SK-N-SH treated with all-trans-retinoic acid at 6 μM for 48 hours (cell line): ENCODE measurements around the gene LPP.

ENCODE experiments used
- BACH2 ChIP-seq: fragments of 250-450 bp; sonication (Bioruptor Pico); IDR thresholded peaks from 2 replicates; pipeline ENCODE4 v1.9.0; 2021; ENCODE audit warnings: mild to moderate bottlenecking, borderline replicate concordance
- ESRRG ChIP-seq: fragments of 250-450 bp; sonication (Bioruptor Pico); IDR thresholded peaks from 2 replicates; pipeline ENCODE4 v1.6.1; 2021; ENCODE audit warnings: mild to moderate bottlenecking
- GLIS3 ChIP-seq: fragments of 250-450 bp; sonication (Bioruptor Pico); IDR thresholded peaks from 2 replicates; pipeline ENCODE4 v1.5.0; 2020; ENCODE audit warnings: mild to moderate bottlenecking, moderate library complexity
- PPARA ChIP-seq: fragments of 250-450 bp; sonication (Bioruptor Pico); IDR thresholded peaks from 2 replicates; pipeline ENCODE4 v1.5.0; 2020; ENCODE audit warnings: mild to moderate bottlenecking, borderline replicate concordance
- TOX ChIP-seq: fragments of 250-450 bp; sonication (Bioruptor Pico); IDR thresholded peaks from 2 replicates; pipeline ENCODE4 v1.8.0; 2021; ENCODE audit warnings: mild to moderate bottlenecking, moderate library complexity, borderline replicate concordance
- ZFP3 ChIP-seq: fragments of 250-450 bp; sonication (Bioruptor Pico); IDR thresholded peaks from 2 replicates; pipeline ENCODE4 v1.5.0; 2020; ENCODE audit warnings: mild to moderate bottlenecking, moderate library complexity
- ZNF70 ChIP-seq: fragments of 450-650 bp; formaldehyde crosslinking; IDR thresholded peaks from 2 replicates; pipeline ENCODE4 v1.5.0; 2020; ENCODE audit warnings: mild to moderate bottlenecking, moderate library complexity
- TF ChIP-seq, protein P1 (sequence below): fragments of 250-450 bp; sonication (Bioruptor Pico); IDR thresholded peaks from 2 replicates; pipeline ENCODE4 v1.5.1; 2021; ENCODE audit warnings: mild to moderate bottlenecking, moderate library complexity
- TF ChIP-seq, protein P2 (sequence below): fragments of 250-450 bp; sonication (Bioruptor Pico); IDR thresholded peaks from 2 replicates; pipeline ENCODE4 v1.5.1; 2020; ENCODE audit warnings: low read depth, mild to moderate bottlenecking, moderate library complexity

DNA sequence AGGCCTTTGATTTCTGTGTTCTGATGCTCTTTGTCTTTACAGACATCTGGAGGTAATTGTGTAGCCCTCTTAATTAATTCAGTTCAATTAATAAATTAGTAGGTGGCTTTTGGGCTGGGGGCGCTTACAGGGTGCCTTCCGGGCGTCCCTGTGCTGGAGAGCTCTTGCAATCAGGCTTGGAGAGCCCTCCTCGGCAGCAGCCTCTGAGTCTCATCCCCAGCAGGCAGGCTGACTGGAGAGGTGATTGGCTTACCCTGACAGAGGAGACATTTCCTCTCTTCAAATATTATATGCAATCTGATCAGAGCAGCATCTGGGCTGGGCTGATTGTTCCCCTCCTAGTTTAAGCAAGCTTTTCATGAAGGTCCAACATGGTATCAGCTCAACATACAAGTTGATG is 250.7 kb downstream of the LPP start:
- TF ChIP-seq, protein P1, sequence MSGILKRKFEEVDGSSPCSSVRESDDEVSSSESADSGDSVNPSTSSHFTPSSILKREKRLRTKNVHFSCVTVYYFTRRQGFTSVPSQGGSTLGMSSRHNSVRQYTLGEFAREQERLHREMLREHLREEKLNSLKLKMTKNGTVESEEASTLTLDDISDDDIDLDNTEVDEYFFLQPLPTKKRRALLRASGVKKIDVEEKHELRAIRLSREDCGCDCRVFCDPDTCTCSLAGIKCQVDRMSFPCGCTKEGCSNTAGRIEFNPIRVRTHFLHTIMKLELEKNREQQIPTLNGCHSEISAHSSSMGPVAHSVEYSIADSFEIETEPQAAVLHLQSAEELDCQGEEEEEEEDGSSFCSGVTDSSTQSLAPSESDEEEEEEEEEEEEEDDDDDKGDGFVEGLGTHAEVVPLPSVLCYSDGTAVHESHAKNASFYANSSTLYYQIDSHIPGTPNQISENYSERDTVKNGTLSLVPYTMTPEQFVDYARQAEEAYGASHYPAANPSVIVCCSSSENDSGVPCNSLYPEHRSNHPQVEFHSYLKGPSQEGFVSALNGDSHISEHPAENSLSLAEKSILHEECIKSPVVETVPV (CRISPR knock-in tag) = no peak
- TF ChIP-seq TOX (CRISPR knock-in tag) = no peak
- no peak for TF ChIP-seq GLIS3
- no peak for TF ChIP-seq PPARA (CRISPR knock-in tag)
- no peak for TF ChIP-seq ZNF70 (CRISPR knock-in tag)
- TF ChIP-seq ESRRG (CRISPR knock-in tag) = no peak
- TF ChIP-seq ZFP3 (CRISPR knock-in tag) = no peak
- TF ChIP-seq, protein P2, sequence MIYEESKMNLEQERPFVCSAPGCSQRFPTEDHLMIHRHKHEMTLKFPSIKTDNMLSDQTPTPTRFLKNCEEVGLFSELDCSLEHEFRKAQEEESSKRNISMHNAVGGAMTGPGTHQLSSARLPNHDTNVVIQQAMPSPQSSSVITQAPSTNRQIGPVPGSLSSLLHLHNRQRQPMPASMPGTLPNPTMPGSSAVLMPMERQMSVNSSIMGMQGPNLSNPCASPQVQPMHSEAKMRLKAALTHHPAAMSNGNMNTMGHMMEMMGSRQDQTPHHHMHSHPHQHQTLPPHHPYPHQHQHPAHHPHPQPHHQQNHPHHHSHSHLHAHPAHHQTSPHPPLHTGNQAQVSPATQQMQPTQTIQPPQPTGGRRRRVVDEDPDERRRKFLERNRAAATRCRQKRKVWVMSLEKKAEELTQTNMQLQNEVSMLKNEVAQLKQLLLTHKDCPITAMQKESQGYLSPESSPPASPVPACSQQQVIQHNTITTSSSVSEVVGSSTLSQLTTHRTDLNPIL (CRISPR knock-in tag) = no peak
- no peak for TF ChIP-seq BACH2 (CRISPR knock-in tag)
